Ureter (tissue), 1 donor: Measurements from ENCODE around the gene CEP170B. TPM values are rescaled to one million over a fixed set of nuclear protein-coding genes. Genes with fewer than 3 reads are reported as not detected.
"Not testable (repeated sequence)": the region's sequence is repeated elsewhere in the genome, so short reads cannot be mapped to it uniquely, and the experiment has no call there.

ENCODE experiments used
- DNase-seq: peaks from one replicate; pipeline ENCODE4 v3.0.0-alpha.2; 2020; ENCODE audit warnings: low spot score
- total RNA-seq: library from RNA; stranded (reverse); gene quantifications from one replicate; pipeline ENCODE4 v1.2.4, GENCODE V29; 2023
- donor health status: DM: yes; HTN: yes; CAD: no.

The CEP170B gene
- total RNA-seq, 1 donor from 2014 or later, result 42.2 TPM

DNA sequence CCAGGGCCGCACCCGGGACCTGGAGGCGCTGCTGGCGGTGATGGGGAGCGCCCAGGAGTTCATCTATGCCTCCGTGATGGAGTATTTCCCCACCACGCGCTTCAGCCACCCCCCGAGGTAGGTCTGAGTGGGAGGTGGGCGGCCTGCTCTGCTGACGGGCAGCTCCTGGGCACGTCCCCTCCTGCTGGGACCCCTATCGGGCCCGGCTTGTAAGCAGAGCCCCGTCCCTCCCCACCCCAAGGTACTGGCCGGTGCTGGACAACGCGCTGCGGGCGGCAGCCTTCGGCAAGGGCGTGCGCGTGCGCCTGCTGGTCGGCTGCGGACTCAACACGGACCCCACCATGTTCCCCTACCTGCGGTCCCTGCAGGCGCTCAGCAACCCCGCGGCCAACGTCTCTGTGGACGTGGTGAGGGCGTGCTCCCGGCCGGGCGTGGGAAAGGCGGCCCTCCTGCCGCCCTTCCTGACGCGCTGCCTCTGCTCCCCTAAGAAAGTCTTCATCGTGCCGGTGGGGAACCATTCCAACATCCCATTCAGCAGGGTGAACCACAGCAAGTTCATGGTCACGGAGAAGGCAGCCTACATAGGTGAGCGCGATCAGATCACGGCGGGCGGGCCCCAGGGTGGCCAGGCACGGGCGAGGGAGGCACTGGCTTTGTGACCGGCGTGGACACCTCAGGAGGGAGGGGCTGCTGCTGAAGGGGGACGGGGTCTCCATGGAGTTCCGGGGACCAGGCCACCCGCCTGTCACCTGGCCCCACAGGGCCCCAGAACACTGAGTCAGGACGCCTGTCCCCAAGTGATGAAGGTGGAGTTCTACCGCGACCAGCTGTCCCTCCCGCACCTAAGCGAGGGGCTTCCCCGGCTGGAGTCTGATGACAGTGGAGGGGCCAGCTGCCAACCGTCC is 67.0 kb downstream of the CEP170B start:
- peak; percentile 44 for DNase-seq

DNA sequence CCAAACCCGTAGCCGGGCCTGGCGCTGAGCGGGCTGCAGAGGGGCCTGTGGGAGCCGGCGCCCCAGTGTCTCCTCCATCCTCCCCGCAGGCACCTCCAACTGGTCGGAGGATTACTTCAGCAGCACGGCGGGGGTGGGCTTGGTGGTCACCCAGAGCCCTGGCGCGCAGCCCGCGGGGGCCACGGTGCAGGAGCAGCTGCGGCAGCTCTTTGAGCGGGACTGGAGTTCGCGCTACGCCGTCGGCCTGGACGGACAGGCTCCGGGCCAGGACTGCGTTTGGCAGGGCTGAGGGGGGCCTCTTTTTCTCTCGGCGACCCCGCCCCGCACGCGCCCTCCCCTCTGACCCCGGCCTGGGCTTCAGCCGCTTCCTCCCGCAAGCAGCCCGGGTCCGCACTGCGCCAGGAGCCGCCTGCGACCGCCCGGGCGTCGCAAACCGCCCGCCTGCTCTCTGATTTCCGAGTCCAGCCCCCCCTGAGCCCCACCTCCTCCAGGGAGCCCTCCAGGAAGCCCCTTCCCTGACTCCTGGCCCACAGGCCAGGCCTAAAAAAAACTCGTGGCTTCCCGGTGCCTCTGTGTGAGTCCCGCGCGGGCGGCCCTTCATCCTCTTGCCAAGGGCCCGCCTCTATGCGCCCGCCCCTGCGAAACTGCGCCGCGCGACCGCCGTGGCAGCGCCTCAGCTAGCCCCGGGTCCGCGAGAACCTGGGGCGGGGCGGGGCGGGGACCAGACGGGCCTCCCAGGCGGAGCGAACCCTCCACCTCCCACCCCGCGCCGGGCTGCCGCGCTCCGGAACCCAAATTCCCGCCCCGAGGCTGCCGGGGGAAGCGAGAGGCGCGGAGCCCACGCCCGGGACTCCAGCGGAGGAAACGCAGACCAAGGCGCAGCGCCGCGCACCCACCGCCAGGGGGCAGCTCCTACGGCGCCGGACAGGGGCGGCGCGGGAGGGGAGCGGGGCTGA is 67.9 kb downstream of the CEP170B start:
- DNase-seq, result peak; percentile 90

- no peak for DNase-seq
These were observed 69.0 kb downstream of the CEP170B start for GRCh38 chr14:104933746-104934733.

DNA sequence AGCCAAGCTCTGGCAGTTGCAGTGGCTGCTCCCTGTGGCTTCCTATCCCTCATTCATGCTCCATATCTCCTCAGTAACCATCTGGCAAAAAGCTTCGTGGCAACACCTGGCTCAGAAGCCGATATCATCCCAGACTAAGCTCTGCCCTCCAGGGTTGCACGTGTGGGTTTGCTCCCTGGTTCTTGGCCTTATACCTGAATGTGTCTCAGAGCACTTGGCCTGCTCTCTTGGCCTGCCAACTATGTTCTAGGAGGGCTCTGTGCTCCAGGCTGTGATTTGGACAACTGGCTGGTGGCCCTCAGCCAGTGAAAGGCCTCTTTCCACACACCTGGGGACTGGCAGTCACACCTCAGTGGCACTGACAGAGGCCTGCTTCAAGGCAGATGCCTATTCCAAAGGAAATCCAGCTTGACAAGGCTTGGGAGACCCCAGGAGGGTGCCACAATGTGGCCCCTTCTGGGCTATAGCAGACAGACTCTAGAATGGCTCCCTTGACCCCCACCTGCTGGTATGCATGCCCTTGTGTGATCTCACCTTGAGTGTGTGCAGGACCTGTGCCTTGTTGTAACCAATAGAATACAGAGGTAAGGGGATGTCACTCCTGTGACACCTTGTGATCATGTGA is 70.1 kb downstream of the CEP170B start:
- no peak for DNase-seq

DNA sequence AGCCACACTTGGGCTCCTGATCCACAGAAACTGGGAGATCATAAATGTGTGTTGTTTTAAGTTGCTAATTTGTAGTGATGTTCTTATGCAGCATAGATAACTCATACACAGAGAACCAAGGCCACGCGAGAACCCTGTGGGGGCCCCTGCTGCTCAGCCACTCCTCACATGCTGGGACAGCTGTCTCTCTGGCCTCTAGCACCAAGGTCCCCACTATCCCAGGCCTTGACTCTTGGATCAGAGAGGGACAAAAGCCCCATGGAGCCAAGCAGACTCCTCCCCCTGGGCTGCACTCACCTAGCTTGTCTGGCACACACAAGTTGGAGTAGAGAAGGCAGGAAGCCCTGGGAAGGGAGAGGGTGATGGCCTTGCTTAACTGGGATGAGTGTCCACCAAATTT is 70.9 kb downstream of the CEP170B start:
- DNase-seq, result no peak

GRCh38 chr14:104936361-104937155 is 71.5 kb downstream of the CEP170B start:
- DNase-seq, result peak; percentile 36

DNA sequence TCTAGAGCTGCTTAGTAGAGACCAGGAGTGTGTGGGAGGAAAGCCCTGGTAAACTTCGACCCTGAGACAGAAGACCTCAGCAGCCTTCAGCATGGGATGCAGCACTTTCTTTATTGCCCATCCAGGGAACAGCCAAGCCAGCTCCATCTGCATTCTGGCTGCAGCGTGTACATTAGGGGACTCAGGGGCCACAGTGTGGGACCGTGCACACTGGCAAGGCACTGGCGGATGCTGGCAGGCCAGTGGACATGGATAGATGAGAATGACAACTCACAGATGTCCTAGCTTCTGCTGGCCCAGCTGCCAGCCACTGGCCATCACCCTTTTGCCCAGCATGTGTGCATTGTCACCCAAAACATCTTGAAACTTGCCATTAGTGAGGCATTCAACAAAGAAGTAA is 72.1 kb downstream of the CEP170B start:
- no peak for DNase-seq

DNA sequence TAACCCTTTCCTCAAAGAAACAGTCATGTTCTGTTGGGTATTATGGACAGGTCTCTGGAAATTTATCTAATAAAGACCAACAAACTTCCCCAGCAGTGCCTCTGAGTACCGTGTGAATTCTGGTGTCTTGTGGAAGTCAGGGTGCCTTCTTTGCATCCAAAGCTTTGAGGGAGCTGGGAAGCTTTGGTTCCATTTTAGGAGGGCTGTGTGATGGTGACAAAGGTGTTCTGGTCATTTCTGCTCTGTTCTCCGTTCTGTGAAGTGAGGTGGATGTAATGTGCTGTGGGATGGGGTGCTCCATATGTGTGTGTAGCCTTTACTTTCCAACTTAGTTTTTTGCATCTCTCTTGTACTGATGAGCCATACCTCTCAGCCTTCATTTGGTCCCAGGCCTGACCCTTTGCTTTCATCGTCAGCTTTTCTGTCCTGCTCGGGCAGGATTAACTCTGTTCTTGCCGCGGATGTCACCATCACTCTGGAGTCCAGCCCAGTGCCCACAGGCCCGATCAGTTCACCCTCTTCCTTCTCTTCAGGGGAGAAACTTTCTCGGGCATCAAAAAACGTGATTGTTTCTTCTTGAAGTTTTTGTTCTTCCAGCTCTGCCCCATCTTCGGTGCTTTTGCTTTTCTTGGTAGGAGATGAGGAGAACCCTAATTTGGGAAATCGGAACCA is 72.8 kb downstream of the CEP170B start:
- peak; percentile 13 for DNase-seq

GRCh38 chr14:104938436-104938835 is 73.4 kb downstream of the CEP170B start:
- no peak for DNase-seq

- DNase-seq, result no peak
These were observed 73.9 kb downstream of the CEP170B start for GRCh38 chr14:104938960-104939359.

DNA sequence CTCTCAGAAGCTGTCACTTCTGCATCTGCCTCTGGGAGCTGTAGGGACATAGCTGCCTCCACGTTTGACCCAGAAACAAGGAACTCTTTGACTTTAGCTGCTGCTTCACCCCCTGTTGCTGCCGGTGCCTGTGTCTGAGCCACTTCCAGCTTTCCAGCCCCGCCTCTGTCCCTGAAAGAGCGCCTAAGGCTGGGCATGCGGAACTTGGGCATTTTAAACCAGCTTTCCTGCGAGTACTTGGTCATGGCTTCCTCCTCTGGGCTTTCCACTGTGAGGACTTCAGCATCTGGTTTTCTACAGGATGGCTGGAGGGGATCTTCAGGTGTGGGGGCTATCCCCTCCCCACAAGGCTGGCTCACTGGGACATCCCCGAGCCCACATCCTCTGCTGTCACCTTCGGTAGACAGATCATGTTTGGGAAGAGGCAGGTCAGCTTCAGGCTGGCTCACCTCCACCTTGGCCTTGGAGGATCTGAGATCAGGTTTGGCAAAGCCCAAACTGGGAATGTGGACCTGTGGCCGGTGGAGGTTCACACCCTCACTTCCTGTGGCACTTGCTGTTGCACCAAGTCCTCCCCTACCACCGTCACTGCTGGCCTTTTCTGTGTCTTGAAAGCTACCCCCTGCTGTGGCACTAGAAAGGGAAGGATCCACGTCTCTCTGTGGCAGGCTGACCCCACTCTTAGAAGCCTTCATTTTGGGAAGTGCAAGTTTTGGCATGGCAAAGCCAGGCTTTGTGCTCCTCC is 74.8 kb downstream of the CEP170B start:
- no peak for DNase-seq

DNA sequence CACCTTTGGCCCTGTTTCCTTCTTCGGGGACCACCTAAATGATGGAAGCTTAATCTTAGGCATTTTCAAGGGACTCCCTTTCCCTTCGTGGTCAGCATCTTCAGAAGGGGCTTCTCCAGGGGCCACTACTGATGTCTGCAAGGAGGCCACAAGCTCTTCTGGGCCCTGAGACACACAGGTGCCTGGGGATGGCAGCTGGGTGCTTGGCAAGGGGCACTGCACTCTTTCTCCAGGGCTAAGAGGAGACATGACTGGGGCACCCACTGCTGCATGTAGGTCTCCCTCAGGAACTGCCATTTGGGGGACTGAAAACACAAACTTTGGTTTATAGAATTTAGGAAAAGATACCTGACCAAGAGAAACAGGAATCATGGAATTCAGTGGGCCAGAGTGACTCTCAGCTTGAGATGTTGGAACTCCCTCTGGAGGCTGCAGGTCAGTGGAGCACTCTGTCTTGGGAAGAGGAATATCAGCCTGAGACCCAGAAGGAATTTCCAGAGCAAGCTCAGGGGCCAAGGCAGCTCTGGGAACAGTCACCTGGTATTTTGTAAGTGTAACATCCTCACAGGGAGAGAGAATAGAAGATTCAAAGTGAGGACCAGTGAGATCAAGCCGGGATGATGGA is 75.6 kb downstream of the CEP170B start:
- no peak for DNase-seq

DNA sequence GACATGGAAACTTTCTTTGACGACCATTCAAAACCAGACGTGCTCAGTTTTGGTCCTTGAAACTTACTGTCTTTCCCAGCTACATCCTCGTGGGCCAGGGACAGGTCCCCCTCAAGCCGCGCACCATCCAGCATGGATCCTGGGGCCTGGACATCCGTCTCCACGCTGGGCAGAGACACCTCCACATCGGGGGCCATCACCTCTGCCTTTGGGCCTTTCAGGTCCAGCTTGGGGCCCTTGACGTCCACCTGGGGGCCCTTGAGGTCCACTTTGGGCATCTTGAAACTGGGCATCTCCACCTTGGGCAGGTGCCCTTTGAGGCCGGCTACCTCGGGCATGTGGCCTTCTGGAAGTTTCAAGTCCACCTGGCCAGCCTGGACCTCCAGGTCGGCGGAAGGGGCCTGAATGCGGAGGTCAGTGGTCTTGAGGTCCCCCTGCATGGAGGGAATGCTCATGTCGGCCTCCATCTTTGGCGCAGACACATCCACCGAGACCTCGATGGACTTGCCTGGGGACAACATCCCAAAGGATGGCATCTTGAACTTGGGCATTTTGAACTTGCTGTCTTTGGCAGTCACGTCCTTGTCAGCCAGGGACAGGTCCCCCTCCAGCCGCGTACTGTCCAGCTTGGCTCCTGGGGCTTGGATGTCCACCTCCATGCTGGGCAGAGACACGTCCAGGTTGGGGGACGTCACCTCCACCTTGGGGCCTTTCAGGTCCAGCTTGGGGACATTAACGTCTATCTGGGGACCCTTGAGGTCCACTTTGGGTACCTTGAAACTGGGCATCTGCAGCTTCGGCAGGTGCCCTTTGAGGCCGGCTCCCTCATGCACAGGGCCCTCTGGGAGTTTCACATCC is 76.7 kb downstream of the CEP170B start:
- no peak for DNase-seq

DNA sequence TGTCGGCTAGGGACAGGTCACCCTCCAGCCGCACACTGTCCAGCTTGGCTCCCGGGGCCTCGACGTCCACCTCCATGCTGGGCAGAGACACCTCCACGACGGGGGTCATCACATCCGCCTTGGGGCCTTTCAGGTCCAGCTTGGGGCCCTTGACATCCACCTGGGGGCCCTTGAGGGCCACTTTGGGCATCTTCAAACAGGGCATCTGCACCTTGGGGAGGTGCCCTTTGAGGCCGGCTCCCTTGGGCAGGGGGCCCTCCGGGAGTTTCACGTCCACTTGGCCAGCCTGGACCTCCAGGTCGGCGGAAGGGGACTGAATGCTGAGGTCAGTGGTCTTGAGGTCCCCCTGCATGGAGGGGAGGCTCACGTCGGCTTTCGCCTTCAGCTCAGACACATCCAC is 77.5 kb downstream of the CEP170B start:
- no peak for DNase-seq

- DNase-seq, result not testable (repeated sequence)
These were observed 78.3 kb downstream of the CEP170B start for GRCh38 chr14:104943216-104944015.

DNA sequence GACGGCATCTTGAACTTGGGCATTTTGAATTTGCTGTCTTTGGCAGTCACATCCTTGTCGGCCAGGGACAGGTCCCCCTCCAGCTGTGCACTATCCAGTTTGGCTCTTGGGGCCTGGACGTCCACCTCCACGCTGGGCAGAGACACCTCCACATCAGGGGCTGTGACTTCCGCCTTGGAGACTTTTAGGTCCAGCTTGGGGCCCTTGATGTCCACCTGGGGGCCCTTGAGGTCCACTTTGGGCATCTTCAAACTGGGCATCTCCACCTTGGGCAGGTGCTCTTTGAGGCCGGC is 78.9 kb downstream of the CEP170B start:
- DNase-seq, result not testable (repeated sequence)
